ENCODE results near the gene GPSM1. TPM values are rescaled to one million over a fixed set of nuclear protein-coding genes. Genes with fewer than 3 reads are reported as not detected.

The GPSM1 gene
- 4.8 TPM for total RNA-seq

GRCh38 chr9:136327304-136327974 is at the start of gene GPSM1:
GPSM1 (plus strand) TSS chr9:136327539; CDS start chr9:136327696, 157 bp downstream.
- DNase-seq (ENCODE audit: low spot score) = no peak
- ATAC-seq = peak; percentile 41

- DNase-seq (ENCODE audit: low spot score) (no peak), ATAC-seq (no peak)
Measured at GRCh38 chr9:136277746-136278145, 49.6 kb upstream of the GPSM1 start.

GRCh38 chr9:136278221-136278620 is 49.1 kb upstream of the GPSM1 start:
- ATAC-seq = no peak
- DNase-seq (ENCODE audit: low spot score) = no peak

- DNase-seq (ENCODE audit: low spot score) = no peak
- no peak for ATAC-seq
Measured at GRCh38 chr9:136278894-136279293, 48.4 kb upstream of the GPSM1 start.

GRCh38 chr9:136279471-136279870 is 47.9 kb upstream of the GPSM1 start:
- ATAC-seq = no peak
- no peak for DNase-seq (ENCODE audit: low spot score)

- no peak for DNase-seq (ENCODE audit: low spot score)
- ATAC-seq = no peak
Measured at GRCh38 chr9:136280535-136281315, 46.6 kb upstream of the GPSM1 start.

- ATAC-seq = no peak
- DNase-seq (ENCODE audit: low spot score) = no peak
Measured at GRCh38 chr9:136281421-136282271, 45.7 kb upstream of the GPSM1 start.

GRCh38 chr9:136282272-136282861 is 45.0 kb upstream of the GPSM1 start:
- ATAC-seq (no peak), DNase-seq (ENCODE audit: low spot score) (no peak)

GRCh38 chr9:136283291-136284235 is 43.8 kb upstream of the GPSM1 start:
- DNase-seq (ENCODE audit: low spot score) = peak; percentile 77
- peak; percentile 94 for ATAC-seq

GRCh38 chr9:136284311-136284710 is 43.0 kb upstream of the GPSM1 start:
- no peak for ATAC-seq
- no peak for DNase-seq (ENCODE audit: low spot score)

GRCh38 chr9:136284951-136285350 is 42.4 kb upstream of the GPSM1 start:
- DNase-seq (ENCODE audit: low spot score) (no peak), ATAC-seq (no peak)

- ATAC-seq = no peak
- no peak for DNase-seq (ENCODE audit: low spot score)
Measured at GRCh38 chr9:136285501-136286358, 41.6 kb upstream of the GPSM1 start.

- ATAC-seq (no peak), DNase-seq (ENCODE audit: low spot score) (no peak)
Measured at GRCh38 chr9:136286359-136286986, 40.9 kb upstream of the GPSM1 start.

- no peak for DNase-seq (ENCODE audit: low spot score)
- ATAC-seq = no peak
Measured at GRCh38 chr9:136286987-136287379, 40.4 kb upstream of the GPSM1 start.

GRCh38 chr9:136287960-136288753 is 39.2 kb upstream of the GPSM1 start:
- no peak for DNase-seq (ENCODE audit: low spot score)
- ATAC-seq = no peak

- ATAC-seq = no peak
- no peak for DNase-seq (ENCODE audit: low spot score)
Measured at GRCh38 chr9:136289651-136290507, 37.5 kb upstream of the GPSM1 start.

GRCh38 chr9:136290508-136291000 is 36.8 kb upstream of the GPSM1 start:
- no peak for ATAC-seq

More at GRCh38 chr9:136290508-136291000, 36.8 kb upstream of the GPSM1 start:
- no peak for DNase-seq (ENCODE audit: low spot score)
